Astrocyte (in vitro differentiated cells and primary cell): ENCODE data around the gene WIPF2. TPM values are rescaled to one million over a fixed set of nuclear protein-coding genes. Genes with fewer than 3 reads are reported as not detected.
A peak's percentile ranks its signal among the peaks of the same experiment; 100 is the strongest.

ENCODE experiments used
- DNase-seq: peaks from one replicate; pipeline ENCODE4 v3.0.0-alpha.2; 2010; ENCODE audit warnings: low read depth
- FAIRE-seq: peaks from 2 replicates; lab custom pipeline; 2011; peaks lifted over from hg19 to GRCh38; lab: Jason Lieb, UNC
- H2AFZ ChIP-seq: 2 replicates; pipeline ENCODE4 v1.6.0; 2012; ENCODE audit warnings: low read depth, low read length, inconsistent platforms
- H3K27ac ChIP-seq: 2 replicates; pipeline ENCODE4 v1.5.1; 2011; ENCODE audit warnings: low read depth, low read length, inconsistent platforms
- H3K27me3 ChIP-seq: 2 replicates; pipeline ENCODE4 v1.6.0; 2011; ENCODE audit warnings: low read length, inconsistent platforms; ENCODE audit not compliant: insufficient read depth
- H3K36me3 ChIP-seq: 2 replicates; pipeline ENCODE4 v1.5.1; 2011; ENCODE audit warnings: low read length, inconsistent platforms; ENCODE audit not compliant: insufficient read depth
- H3K4me1 ChIP-seq: 2 replicates; pipeline ENCODE4 v1.5.1; 2011; ENCODE audit warnings: low read length, inconsistent platforms; ENCODE audit not compliant: insufficient read depth
- H3K4me2 ChIP-seq: 2 replicates; pipeline ENCODE4 v1.6.0; 2012; ENCODE audit warnings: low read length, inconsistent platforms
- H3K4me3 ChIP-seq: 2 replicates; pipeline ENCODE4 v1.5.1; 2011; ENCODE audit warnings: low read depth, mild to moderate bottlenecking, low read length, inconsistent platforms; ENCODE audit not compliant: insufficient read depth
- H3K79me2 ChIP-seq: 2 replicates; pipeline ENCODE4 v1.6.0; 2012; ENCODE audit warnings: mild to moderate bottlenecking, low read length, inconsistent platforms; ENCODE audit not compliant: insufficient read depth
- H3K9ac ChIP-seq: 2 replicates; pipeline ENCODE4 v1.6.0; 2012; ENCODE audit warnings: mild to moderate bottlenecking, low read length, inconsistent platforms
- H3K9me3 ChIP-seq: 2 replicates; pipeline ENCODE4 v1.5.1; 2012; ENCODE audit warnings: low read depth, mild to moderate bottlenecking, low read length, inconsistent platforms; ENCODE audit not compliant: insufficient read depth
- H4K20me1 ChIP-seq: 2 replicates; pipeline ENCODE4 v1.6.0; 2012; ENCODE audit warnings: low read length, inconsistent platforms; ENCODE audit not compliant: insufficient read depth
- H3K27ac Mint-ChIP-seq: one replicate; pipeline ENCODE4 v1.8.0; 2021; ENCODE audit warnings: mild to moderate bottlenecking, mixed read lengths; ENCODE audit not compliant: unreplicated experiment
- H3K27me3 Mint-ChIP-seq: one replicate; pipeline ENCODE4 v1.8.0; 2021; ENCODE audit warnings: low read depth, mixed read lengths; ENCODE audit not compliant: unreplicated experiment
- H3K36me3 Mint-ChIP-seq: one replicate; pipeline ENCODE4 v1.8.0; 2021; ENCODE audit warnings: low read depth, mixed read lengths; ENCODE audit not compliant: unreplicated experiment
- H3K4me1 Mint-ChIP-seq: one replicate; pipeline ENCODE4 v1.8.0; 2021; ENCODE audit warnings: low read depth, mixed read lengths; ENCODE audit not compliant: unreplicated experiment
- H3K4me3 Mint-ChIP-seq: one replicate; pipeline ENCODE4 v1.8.0; 2021; ENCODE audit warnings: mild to moderate bottlenecking, moderate library complexity, mixed read lengths; ENCODE audit not compliant: unreplicated experiment
- H3K9me3 Mint-ChIP-seq: one replicate; pipeline ENCODE4 v1.8.0; 2021; ENCODE audit warnings: mild to moderate bottlenecking, mixed read lengths; ENCODE audit not compliant: unreplicated experiment
- CTCF ChIP-seq: IDR thresholded peaks from 2 replicates; pipeline ENCODE4 v1.5.1; 2011; ENCODE audit warnings: low read depth, mild to moderate bottlenecking, inconsistent platforms, low read length, moderate library complexity; ENCODE audit not compliant: insufficient read depth
- EZH2 ChIP-seq: IDR thresholded peaks from 2 replicates; pipeline ENCODE4 v1.6.1; 2012; ENCODE audit warnings: mild to moderate bottlenecking, low read length, inconsistent platforms; ENCODE audit not compliant: insufficient read depth
- total RNA-seq: library from RNA; stranded (reverse); gene quantifications from 2 replicates; pipeline ENCODE4 v1.2.1, GENCODE V29; 2021

Gene WIPF2
- total RNA-seq, 1 donor from 2014 or later, result 30.7 TPM

GRCh38 chr17:40320756-40321523 lies 101.8 kb downstream of the WIPF2 start:
- H3K9me3 Mint-ChIP-seq, result no peaks in the 10 kb centered on the region
- H3K27me3 Mint-ChIP-seq, result no peaks in the 10 kb centered on the region
- Histone ChIP-seq H3K4me2 (peak overlapping the region; percentile 96), H3K27me3 (no peaks in the 10 kb centered on the region), H3K9me3 (no peaks in the 10 kb centered on the region), H3K9ac (peak overlapping the region; percentile 12), H2AFZ (no peak overlapping the region), H3K4me1 (peaks cover 78% of the 10 kb centered on the region), H3K79me2 (peaks cover 76% of the 10 kb centered on the region), H4K20me1 (peaks cover 43% of the 10 kb centered on the region), H3K36me3 (no peaks in the 10 kb centered on the region), H3K27ac (no peak overlapping the region), H3K4me3 (no peak overlapping the region)
- H3K4me1 Mint-ChIP-seq, result peaks cover 58% of the 10 kb centered on the region
- H3K4me3 Mint-ChIP-seq, result peak overlapping the region; percentile 80
- DNase-seq, result no peak
- no peak overlapping the region for H3K27ac Mint-ChIP-seq
- no peaks in the 10 kb centered on the region for H3K36me3 Mint-ChIP-seq
- FAIRE-seq, result no peak
- TF ChIP-seq CTCF, result no peak
- no peak for TF ChIP-seq EZH2

GRCh38 chr17:40321524-40321929 lies 102.4 kb downstream of the WIPF2 start:
- FAIRE-seq, result no peak
- H3K4me1 Mint-ChIP-seq, result peaks cover 58% of the 10 kb centered on the region

More at GRCh38 chr17:40321524-40321929, 102.4 kb downstream of the WIPF2 start:
- Mint-ChIP-seq H3K27me3 (no peaks in the 10 kb centered on the region), H3K4me3 (no peak overlapping the region), H3K36me3 (no peaks in the 10 kb centered on the region), H3K27ac (peak overlapping the region; percentile 53), H3K9me3 (no peaks in the 10 kb centered on the region)
- Histone ChIP-seq H3K27me3 (no peaks in the 10 kb centered on the region), H3K36me3 (no peaks in the 10 kb centered on the region), H3K79me2 (peaks cover 82% of the 10 kb centered on the region), H3K9me3 (no peaks in the 10 kb centered on the region), H3K27ac (peak overlapping the region; percentile 90), H3K9ac (peak overlapping the region; percentile 77), H3K4me2 (peak overlapping the region; percentile 96), H3K4me3 (no peak overlapping the region), H3K4me1 (peaks cover 72% of the 10 kb centered on the region), H4K20me1 (peaks cover 49% of the 10 kb centered on the region), H2AFZ (no peak overlapping the region)
- DNase-seq, result no peak
- TF ChIP-seq EZH2 (no peak), CTCF (no peak)
